CD4-positive, alpha-beta T cell (primary cell): Measurements from ENCODE around the gene RELL2. TPM values are rescaled to one million over a fixed set of nuclear protein-coding genes. Genes with fewer than 3 reads are reported as not detected.

Experiments used
- ATAC-seq: fragments of 200-7000 bp; cut with Tn5 transposase; one replicate; pipeline ENCODE4 v1.10.0; 2022; ENCODE audit warnings: mild to moderate bottlenecking; ENCODE audit not compliant: poor library complexity
- CTCF ChIA-PET: fragments of 350-600 bp; sonication (Branson Sonifier 250); formaldehyde crosslinking; loops from one replicate; lab custom pipeline; 2021; ENCODE audit warnings: antibody characterized with exemption, inconsistent platforms; lab: Charles Lee
- POLR2A ChIA-PET: fragments of 350-600 bp; sonication (Branson Sonifier 250); formaldehyde crosslinking; loops from one replicate; lab custom pipeline; 2021; ENCODE audit warnings: antibody characterized with exemption, inconsistent platforms; lab: Charles Lee
- DNase-seq, 14 experiments: peaks; one replicate each; pipeline ENCODE4 v3.0.0-alpha.2; 2013 to 2020; ENCODE audit warnings: mixed read lengths in 2 of 14
- H3K27ac ChIP-seq, 2 donors: one replicate each; pipeline versions ENCODE4 v1.5.1 to v1.7.0; 2013; ENCODE audit warnings: low read length in 2 of 2, low read depth in 1 of 2, mild to moderate bottlenecking in 1 of 2
- H3K27me3 ChIP-seq, 2 experiments: 1 replicate in 1 of 2; 2 replicates in 1 of 2; pipeline versions ENCODE4 v1.6.1 to v1.7.0; 2013; ENCODE audit warnings: low read length in 2 of 2, control low read depth in 1 of 2, mild to moderate bottlenecking in 1 of 2, moderate library complexity in 1 of 2; ENCODE audit not compliant: insufficient read depth in 2 of 2, control insufficient read depth in 1 of 2
- H3K36me3 ChIP-seq: one replicate; pipeline ENCODE4 v1.6.1; 2013; ENCODE audit warnings: low read length, control low read depth; ENCODE audit not compliant: insufficient read depth
- H3K4me1 ChIP-seq: one replicate; pipeline ENCODE4 v1.6.1; 2013; ENCODE audit warnings: low read length, control low read depth; ENCODE audit not compliant: insufficient read depth
- H3K4me3 ChIP-seq: one replicate; pipeline ENCODE4 v1.5.1; 2013; ENCODE audit warnings: mild to moderate bottlenecking, low read length, moderate library complexity
- H3K9me3 ChIP-seq, 2 experiments: 1 replicate in 1 of 2; 2 replicates in 1 of 2; pipeline versions ENCODE4 v1.6.1 to v1.7.0; 2013; ENCODE audit warnings: low read length in 2 of 2, mild to moderate bottlenecking in 2 of 2, control low read depth in 1 of 2, moderate library complexity in 1 of 2; ENCODE audit not compliant: control insufficient read depth in 1 of 2, insufficient read depth in 1 of 2
- H3K27ac Mint-ChIP-seq: one replicate; pipeline ENCODE4 v1.8.0; 2020; ENCODE audit warnings: mixed read lengths
- H3K27me3 Mint-ChIP-seq: one replicate; pipeline ENCODE4 v1.8.0; 2021; ENCODE audit warnings: mixed read lengths
- H3K36me3 Mint-ChIP-seq: one replicate; pipeline ENCODE4 v1.8.0; 2021; ENCODE audit warnings: low read depth, mixed read lengths
- H3K4me1 Mint-ChIP-seq: one replicate; pipeline ENCODE4 v1.8.0; 2021; ENCODE audit warnings: low read depth, mixed read lengths
- H3K4me3 Mint-ChIP-seq: one replicate; pipeline ENCODE4 v1.8.0; 2020; ENCODE audit warnings: mild to moderate bottlenecking, mixed read lengths
- H3K9me3 Mint-ChIP-seq: one replicate; pipeline ENCODE4 v1.8.0; 2020; ENCODE audit warnings: mixed read lengths
- intact Hi-C, 2 experiments: fragments of 100-400 bp; cut with DNase I in 1 of 2; cut with micrococcal nuclease in 1 of 2; formaldehyde crosslinking; loops; one replicate each; pipeline versions ENCODE4 v1.15.1 to v1.9.0; 2023 to 2025; cut with DNase I, micrococcal nuclease
- total RNA-seq, 174 experiments: library from RNA in 2 of 174; stranded (reverse) in 2 of 174; gene quantifications; one replicate each; pipeline ENCODE4 v1.2.3 and lab custom pipeline; 2021 to 2026
- TF ChIP-seq, protein P1 (sequence below): fragments of 200-600 bp; IDR thresholded peaks from one replicate; pipeline ENCODE4 v1.8.0; 2022; ENCODE audit warnings: antibody characterized with exemption, mild to moderate bottlenecking

RELL2 gene
- total RNA-seq, 2 experiments from 2014 or later = 10.9 to 11.4 TPM

DNA sequence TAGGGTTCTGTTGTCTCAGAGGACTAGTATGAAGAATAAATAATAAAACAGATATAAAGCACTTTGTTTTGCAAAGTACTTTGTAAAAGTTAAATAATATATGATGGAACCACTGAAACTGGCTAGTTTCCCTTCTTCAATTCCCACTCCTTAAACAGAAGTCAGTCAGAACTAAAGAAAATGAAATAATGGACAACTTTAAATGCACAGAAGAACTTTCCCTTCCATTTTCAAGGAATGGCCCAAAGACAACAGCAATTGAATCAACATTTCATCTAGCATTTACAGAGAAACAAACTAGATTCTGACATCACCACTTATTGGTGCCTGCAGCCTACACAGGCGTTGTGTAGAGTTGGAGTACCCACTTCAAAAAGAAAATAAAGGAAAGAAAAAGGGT, 34.2 kb upstream of the RELL2 start:
- CTCF ChIA-PET = interaction anchor here (2.7 to 8.3 kb wide), 3 partner anchors 11 to 38 kb away, joined by 9 to 79 read pairs (median 27); partner anchors contain the start of gene DIAPH1
- no peak overlapping the region for H3K4me3 ChIP-seq
- POLR2A ChIA-PET = interaction anchor here (1.0 to 2.1 kb wide), 3 partner anchors 10 to 34 kb away, joined by 4 to 18 read pairs (median 6); partner anchors contain the start of genes HDAC3 and RELL2
- no peaks in the 10 kb centered on the region for H3K27me3 ChIP-seq
- H3K4me1 Mint-ChIP-seq = peaks cover 90% of the 10 kb centered on the region
- no peaks in the 10 kb centered on the region for H3K36me3 ChIP-seq
- no peaks in the 10 kb centered on the region for H3K27me3 Mint-ChIP-seq
- H3K27ac ChIP-seq = peak overlapping the region; percentile 33 to 84
- TF ChIP-seq, protein P1, sequence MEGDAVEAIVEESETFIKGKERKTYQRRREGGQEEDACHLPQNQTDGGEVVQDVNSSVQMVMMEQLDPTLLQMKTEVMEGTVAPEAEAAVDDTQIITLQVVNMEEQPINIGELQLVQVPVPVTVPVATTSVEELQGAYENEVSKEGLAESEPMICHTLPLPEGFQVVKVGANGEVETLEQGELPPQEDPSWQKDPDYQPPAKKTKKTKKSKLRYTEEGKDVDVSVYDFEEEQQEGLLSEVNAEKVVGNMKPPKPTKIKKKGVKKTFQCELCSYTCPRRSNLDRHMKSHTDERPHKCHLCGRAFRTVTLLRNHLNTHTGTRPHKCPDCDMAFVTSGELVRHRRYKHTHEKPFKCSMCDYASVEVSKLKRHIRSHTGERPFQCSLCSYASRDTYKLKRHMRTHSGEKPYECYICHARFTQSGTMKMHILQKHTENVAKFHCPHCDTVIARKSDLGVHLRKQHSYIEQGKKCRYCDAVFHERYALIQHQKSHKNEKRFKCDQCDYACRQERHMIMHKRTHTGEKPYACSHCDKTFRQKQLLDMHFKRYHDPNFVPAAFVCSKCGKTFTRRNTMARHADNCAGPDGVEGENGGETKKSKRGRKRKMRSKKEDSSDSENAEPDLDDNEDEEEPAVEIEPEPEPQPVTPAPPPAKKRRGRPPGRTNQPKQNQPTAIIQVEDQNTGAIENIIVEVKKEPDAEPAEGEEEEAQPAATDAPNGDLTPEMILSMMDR = no peak
- peaks cover 66% of the 10 kb centered on the region for H3K4me1 ChIP-seq
- H3K27ac Mint-ChIP-seq = peak overlapping the region; percentile 91
- DNase-seq = no peak
- H3K9me3 ChIP-seq = peaks cover 0 to 1% of the 10 kb centered on the region in 2 experiments
- peaks cover 8% of the 10 kb centered on the region for H3K36me3 Mint-ChIP-seq
- intact Hi-C loops = no loop called here
- H3K9me3 Mint-ChIP-seq = no peaks in the 10 kb centered on the region
- no peak for ATAC-seq
- peak overlapping the region; percentile 77 for H3K4me3 Mint-ChIP-seq

DNA sequence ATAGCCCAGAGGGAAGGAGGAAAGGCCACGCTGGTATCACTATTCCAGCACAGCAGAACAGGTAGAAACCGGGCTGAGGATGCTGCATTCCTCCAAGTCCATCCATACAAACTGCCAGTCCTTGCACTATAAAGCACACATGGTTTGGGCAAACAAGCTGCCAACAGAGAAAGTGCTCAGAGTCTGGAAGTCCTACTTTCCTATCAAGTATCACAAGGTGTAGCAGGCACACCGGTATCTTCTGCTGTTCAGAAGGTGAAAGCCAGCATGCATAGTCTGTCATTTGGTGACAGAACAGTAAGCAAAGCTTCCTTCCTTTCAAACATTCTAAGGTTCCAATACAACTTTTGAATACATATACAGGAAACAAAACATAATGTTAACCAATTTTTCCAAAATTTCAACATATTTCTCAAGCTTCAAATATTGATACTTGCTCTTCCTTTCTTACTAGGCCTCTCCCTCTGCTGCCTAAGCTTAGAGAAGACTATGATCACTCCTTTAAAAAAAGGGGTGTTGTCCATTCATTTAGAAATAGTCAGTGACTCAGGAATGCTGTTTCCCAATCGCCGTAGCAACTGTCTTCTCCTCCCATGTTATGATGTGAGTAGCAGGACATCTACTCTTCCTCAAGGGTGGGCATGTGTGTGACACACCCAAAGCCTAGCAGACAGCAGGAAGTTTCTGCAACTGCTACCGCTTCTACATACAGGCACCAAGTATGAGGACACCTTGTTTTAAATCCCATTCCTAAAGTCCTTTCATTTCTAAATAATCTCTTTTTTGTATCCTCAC, 32.7 kb upstream of the RELL2 start:
- intact Hi-C loops = loop anchor here in 1 of 2 experiments (1.0 to 2.0 kb wide), 2 partner anchors 11 to 15 kb away; partner anchors contain the start of gene DIAPH1
- POLR2A ChIA-PET = interaction anchor here (0.8 to 7.5 kb wide), 5 partner anchors 10 to 33 kb away, joined by 3 to 153 read pairs (median 13); partner anchors contain the start of genes DIAPH1, HDAC3 and RELL2
- H3K36me3 Mint-ChIP-seq = peaks cover 4% of the 10 kb centered on the region
- H3K27ac Mint-ChIP-seq = peak overlapping the region; percentile 91
- no peaks in the 10 kb centered on the region for H3K9me3 Mint-ChIP-seq
- peak in 4 of 14 experiments; percentile 32 to 74 (median 68) for DNase-seq
- Histone ChIP-seq H3K27me3 (no peaks in the 10 kb centered on the region), H3K9me3 (no peaks in the 10 kb centered on the region), H3K27ac (peak overlapping the region; percentile 33 to 84), H3K4me1 (peaks cover 70% of the 10 kb centered on the region), H3K36me3 (no peaks in the 10 kb centered on the region), H3K4me3 (peak overlapping the region; percentile 24)
- peak; percentile 27 for ATAC-seq
- H3K4me1 Mint-ChIP-seq = peaks cover 90% of the 10 kb centered on the region
- H3K4me3 Mint-ChIP-seq = peak overlapping the region; percentile 76
- H3K27me3 Mint-ChIP-seq = no peaks in the 10 kb centered on the region
- TF ChIP-seq, protein P1 = no peak
- CTCF ChIA-PET = interaction anchor here (1.0 to 8.3 kb wide), 3 partner anchors 12 to 15 kb away, joined by 5 to 79 read pairs (median 27); partner anchors contain the start of gene DIAPH1

DNA sequence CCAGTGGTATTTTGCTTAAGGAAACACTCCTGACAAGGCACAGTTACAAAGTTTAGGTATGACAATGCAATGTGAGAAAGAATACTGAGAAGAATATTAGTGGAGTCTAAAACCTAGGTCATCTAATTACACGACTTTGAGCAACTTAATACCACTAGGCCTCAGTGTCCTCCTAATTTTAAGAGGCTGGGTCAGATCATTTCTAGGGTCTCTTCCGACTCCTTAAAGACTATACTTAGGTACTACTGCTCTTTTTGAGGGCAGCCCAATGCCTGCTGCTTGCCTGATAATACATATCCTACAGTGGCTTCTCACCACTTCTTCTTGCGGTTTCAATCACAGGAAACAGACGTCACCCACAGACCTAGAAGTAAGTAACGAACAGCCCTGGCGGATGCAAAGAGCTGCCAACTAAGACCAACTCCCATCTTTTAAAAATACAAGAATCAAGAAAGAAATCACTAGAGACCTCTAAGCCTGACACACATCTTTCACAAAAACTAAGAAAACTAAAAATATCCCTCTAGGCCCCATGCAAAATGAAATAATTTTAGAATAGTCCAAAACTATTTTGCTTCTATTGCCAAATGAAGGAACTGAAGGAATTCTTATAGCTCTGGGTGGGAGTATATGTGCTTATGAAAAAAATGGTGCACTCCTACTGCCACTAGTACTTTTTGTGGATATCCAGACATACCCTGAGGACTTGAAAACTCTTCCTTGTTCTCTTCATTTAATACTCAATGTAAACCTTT, 31.1 kb upstream of the RELL2 start:
- ATAC-seq (peak; percentile 92), DNase-seq (peak; percentile 43 to 95 (median 64))
- H3K27ac Mint-ChIP-seq = peak overlapping the region; percentile 91
- H3K36me3 Mint-ChIP-seq = peaks cover 10% of the 10 kb centered on the region
- peak overlapping the region; percentile 75 to 84 for H3K27ac ChIP-seq
- H3K27me3 ChIP-seq = no peaks in the 10 kb centered on the region
- no peaks in the 10 kb centered on the region for H3K27me3 Mint-ChIP-seq
- POLR2A ChIA-PET = interaction anchor here (0.8 to 7.5 kb wide), 10 partner anchors 8 to 363 kb away, joined by 3 to 153 read pairs (median 6); partner anchors contain the start of genes DIAPH1, FCHSD1, HDAC3 and RELL2
- intact Hi-C loops = loop anchor here (1.0 to 2.0 kb wide), 4 partner anchors 8 to 14 kb away; partner anchors contain the start of gene DIAPH1 (in 1 of the 2)
- H3K4me1 Mint-ChIP-seq = peaks cover 85% of the 10 kb centered on the region
- CTCF ChIA-PET = interaction anchor here (0.8 to 4.3 kb wide), 4 partner anchors 9 to 32 kb away, joined by 3 to 53 read pairs (median 20); partner anchors contain the start of gene DIAPH1
- TF ChIP-seq, protein P1 = no peak
- H3K4me3 ChIP-seq = peak overlapping the region; percentile 14
- H3K36me3 ChIP-seq = no peaks in the 10 kb centered on the region
- H3K9me3 Mint-ChIP-seq = no peaks in the 10 kb centered on the region
- H3K9me3 ChIP-seq = no peaks in the 10 kb centered on the region
- H3K4me1 ChIP-seq = peaks cover 71% of the 10 kb centered on the region
- peak overlapping the region; percentile 73 for H3K4me3 Mint-ChIP-seq
